DMS153 treated with DMSO at 0.1 percent for 48 hours (cell line): ENCODE measurements around the gene S100A16.
"Not testable (repeated sequence)": the region's sequence is repeated elsewhere in the genome, so short reads cannot be mapped to it uniquely, and the experiment has no call there.

Experiments
- DNase-seq: peaks from one replicate; lab custom pipeline; 2025; ENCODE audit not compliant: unreplicated experiment; lab: John Stamatoyannopoulos, UW

The S100A16 gene

DNA sequence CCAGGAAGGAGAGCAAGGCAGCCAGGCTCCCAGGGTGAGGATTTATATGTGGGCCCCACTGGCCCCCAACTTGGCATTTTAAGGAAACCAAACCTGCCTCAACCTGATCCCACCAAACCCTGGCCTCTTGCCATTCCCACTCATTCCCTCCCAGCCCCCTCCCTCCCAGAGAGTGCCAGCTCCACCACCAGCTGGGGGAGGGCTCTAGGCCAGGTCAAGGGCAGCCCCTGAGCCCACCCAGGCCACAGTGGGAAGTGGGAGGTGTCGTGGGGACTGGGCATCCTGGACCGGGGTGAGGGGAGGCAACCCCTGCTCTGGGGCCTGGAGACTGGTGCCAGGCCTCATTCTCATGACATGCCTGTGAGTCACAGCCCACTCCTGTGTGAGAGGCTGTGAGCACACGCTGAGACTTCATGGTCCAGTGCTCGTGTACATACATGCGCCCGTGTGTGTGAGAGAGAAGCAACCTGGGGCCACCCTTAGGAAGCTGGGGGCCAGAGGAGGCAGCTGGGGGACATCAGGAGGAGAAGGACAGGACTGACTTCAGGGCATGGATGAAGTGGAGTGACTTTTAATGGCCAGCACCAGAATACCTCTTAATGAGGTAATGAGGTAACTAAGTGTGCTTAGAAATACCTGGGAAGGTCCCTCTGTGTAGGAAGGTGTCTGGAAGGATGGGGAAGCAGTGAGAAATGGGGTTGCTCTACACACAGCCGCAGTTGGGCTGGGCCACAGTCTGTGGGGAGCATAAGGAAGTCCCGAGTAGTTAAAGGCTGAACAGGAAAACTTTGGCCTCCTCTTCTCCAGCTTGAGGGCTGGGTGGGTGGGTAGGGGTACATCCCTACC is 47.2 kb downstream of the S100A16 start, which contains the start of gene S100A2:
Gene S100A2, minus strand, starts transcription at position 316 of the 846 bp plus-strand sequence. CDS start 1,967 bp downstream, outside the sequence.
- DNase-seq, result peak; percentile 47

DNA sequence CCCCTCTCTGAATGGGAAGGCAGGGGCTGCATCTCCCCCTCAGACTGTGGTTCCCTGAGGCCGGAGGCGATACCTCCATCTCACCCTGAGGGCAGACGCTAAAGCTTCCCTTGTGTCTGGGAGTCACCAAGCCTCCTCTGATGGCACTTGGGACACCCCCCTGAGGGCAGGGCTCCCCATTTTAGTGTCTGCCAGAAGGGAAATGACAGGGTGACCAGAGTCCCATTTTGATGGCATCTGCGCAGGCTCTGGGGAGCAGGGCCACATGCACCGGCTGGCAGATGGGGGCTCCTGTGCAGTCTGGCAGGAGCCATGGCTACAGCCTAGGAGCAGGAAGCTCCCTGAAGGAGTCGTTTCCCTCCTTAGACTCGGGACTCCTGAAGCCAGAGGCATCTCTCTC is 48.9 kb downstream of the S100A16 start:
- DNase-seq, result no peak

DNA sequence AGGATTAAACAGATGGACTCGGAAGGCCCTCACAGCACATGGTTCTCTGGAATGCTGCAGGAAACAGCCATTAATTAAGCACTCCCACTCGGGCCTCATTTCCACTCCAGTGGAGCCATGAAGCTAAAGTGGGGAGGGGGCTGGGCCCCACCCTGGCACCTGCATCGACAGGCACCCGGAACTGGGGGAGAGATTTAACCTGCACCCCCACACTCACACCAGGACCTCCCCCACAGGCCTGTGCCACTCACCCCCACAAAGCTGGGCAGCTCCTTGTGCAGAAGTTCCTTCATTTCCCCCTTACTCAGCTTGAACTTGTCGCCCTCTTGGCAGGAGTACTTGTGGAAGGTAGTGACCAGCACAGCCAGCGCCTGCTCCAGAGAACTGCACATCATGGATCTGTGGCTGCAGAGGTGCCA is 49.4 kb downstream of the S100A16 start:
- no peak for DNase-seq

DNA sequence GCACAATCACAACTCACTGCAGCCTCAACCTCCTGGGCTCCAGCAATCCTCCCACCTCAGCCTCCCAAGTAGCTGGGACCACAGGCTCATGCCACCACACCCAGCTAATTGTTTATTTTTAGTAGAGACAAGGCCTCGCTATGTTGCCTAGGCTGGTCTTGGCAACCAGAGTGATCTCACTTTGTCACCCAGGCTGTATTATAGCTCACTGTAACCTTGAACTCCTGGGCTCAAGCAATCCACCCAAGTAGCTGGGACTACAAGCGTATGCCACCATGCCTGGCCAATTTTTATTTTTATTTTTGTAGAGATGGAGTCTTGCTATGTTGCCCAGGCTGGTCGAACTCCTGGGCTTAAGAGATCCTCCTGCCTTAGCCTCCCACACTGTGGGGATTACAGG is 50.9 kb downstream of the S100A16 start:
- not testable (repeated sequence) for DNase-seq

DNA sequence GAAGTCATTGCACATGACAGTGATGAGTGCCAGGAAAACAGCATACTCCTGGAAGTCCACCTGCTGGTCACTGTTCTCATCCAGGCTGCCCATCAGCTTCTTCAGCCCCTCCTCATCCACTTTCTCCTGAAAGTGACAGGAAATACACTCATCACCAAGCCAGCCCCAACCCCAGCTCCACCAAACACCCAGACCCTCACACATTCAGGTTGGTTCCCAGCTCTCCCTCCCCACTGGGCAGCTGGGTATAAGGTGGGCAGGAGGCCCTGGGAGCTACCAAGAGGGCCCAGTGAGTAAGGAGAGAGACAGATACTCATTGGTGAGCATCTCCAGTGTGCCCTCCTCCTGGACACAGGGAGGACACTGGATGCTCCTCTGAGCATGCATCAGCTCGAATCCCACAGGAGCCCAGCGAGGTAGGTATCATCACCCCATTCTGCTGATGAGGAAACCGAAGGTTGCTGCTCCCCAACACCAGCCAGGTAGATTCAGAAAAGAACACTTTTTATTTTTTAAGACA is 51.4 kb downstream of the S100A16 start:
- no peak for DNase-seq

DNA sequence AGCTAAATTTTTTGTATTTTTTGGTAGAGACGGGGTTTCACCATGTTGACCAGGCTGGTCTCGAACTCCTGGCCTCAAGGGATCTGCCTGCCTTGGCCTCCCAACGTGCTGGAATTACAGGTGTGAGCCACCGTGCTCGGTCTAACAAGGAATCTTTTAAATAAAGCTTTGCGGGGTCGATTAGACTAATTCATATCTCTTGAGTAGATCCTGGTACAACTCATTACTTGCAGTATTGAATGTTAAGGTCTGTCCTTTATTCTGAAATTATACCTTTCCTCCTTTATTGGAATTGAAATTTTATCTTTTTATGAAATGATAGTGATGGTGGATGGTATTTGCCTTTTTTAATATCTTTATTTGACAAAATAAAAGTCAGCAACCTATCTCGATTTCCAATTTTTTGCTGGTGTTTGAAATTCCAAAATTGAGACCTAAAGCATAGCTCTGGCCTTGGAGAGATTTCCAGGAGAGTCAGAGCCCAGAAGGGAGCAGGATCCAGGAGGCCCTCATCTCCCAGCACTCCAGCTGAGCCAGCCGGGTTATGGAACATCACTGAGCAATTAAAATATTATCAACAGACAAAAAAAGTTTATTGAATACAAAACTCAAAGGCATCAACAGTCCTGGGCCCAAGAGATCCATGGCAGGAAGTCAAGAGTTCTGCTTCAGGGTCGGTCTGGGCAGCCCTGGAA is 52.0 kb downstream of the S100A16 start:
- no peak for DNase-seq

DNA sequence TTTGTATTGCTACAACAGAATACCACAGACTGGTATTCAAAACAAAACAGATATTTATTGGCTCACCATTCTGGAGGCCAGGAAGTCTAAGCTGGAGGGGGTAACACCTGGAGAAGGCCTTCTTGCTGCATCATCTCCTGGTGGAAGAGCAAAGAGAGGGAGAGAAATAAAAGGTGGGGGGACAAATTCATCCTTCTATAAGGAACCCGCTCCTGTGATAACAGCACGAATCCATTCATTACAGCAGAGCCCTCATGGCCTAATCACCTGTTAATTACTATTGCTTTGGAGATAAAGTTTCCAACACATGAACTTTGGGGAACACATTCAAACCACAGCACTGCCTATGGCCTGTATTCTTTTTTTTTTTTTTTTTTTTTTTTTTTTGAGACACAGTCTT is 52.7 kb downstream of the S100A16 start:
- DNase-seq, result no peak

DNA sequence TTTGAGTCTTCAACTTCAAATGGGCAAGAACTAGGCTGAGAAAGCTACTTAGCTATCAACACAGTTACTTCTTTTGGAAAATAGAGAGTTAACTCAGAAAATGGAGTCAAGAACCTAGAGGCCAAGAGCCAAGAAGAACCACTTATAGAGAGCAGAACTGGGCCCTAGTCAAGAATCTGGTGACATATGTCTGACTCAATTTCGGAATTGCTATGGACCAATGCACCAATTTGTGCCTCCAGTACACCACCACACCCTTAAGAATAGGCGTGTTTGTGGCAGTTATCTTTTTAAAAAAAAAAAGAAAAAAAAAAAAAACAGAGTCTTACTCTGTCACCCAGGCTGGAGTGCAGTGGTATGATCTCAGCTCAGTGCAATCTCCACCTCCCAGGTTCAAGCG is 55.1 kb downstream of the S100A16 start:
- DNase-seq, result no peak
